HL-60/S4 treated with retinoic acid at 250 ng/mL for 4 days and 3 days (cell line): ENCODE results near the gene NLRC5.
"Not testable (repeated sequence)": the region's sequence is repeated elsewhere in the genome, so short reads cannot be mapped to it uniquely, and the experiment has no call there.

Experiments
- in situ Hi-C: fragments of 300-500 bp; cut with MboI; formaldehyde crosslinking; loops from 2 replicates; pipeline ENCODE4 v1.7.0; 2022; ENCODE audit warnings: low sequenced_read_pairs

Gene NLRC5

GRCh38 chr16:57066625-57067024, 77.3 kb downstream of the NLRC5 start:
- in situ Hi-C loops, result no loop called here

GRCh38 chr16:57067347-57067746, 78.0 kb downstream of the NLRC5 start:
- in situ Hi-C loops, result no loop called here

GRCh38 chr16:57069053-57069452, 79.7 kb downstream of the NLRC5 start:
- in situ Hi-C loops, result no loop called here

- in situ Hi-C loops, result no loop called here
These were observed 80.4 kb downstream of the NLRC5 start for GRCh38 chr16:57069635-57070370.

- in situ Hi-C loops, result no loop called here
These were observed 81.1 kb downstream of the NLRC5 start for GRCh38 chr16:57070424-57070823.

GRCh38 chr16:57071081-57071732, 81.8 kb downstream of the NLRC5 start:
- in situ Hi-C loops, result not testable (repeated sequence)

- in situ Hi-C loops, result no loop called here
These were observed 82.7 kb downstream of the NLRC5 start for GRCh38 chr16:57071831-57072582.

GRCh38 chr16:57072616-57073275, 83.4 kb downstream of the NLRC5 start:
- in situ Hi-C loops, result no loop called here

- in situ Hi-C loops, result no loop called here
These were observed 88.4 kb downstream of the NLRC5 start for GRCh38 chr16:57077714-57078113.

GRCh38 chr16:57081744-57082143, 92.4 kb downstream of the NLRC5 start:
- in situ Hi-C loops, result loop anchor here (10.0 kb wide), 1 partner anchor 83 kb away; no protein-coding TSS in a partner anchor

- in situ Hi-C loops, result loop anchor here (10.0 kb wide), 1 partner anchor 82 kb away; no protein-coding TSS in a partner anchor
These were observed 93.3 kb downstream of the NLRC5 start for GRCh38 chr16:57082664-57083063.

GRCh38 chr16:57083485-57084126, 94.2 kb downstream of the NLRC5 start:
- in situ Hi-C loops, result loop anchor here (10.0 kb wide), 1 partner anchor 81 kb away; no protein-coding TSS in a partner anchor

- in situ Hi-C loops, result loop anchor here (10.0 kb wide), 1 partner anchor 80 kb away; no protein-coding TSS in a partner anchor
These were observed 95.0 kb downstream of the NLRC5 start for GRCh38 chr16:57084257-57084770.

- in situ Hi-C loops, result loop anchor here (10.0 kb wide), 1 partner anchor 80 kb away; no protein-coding TSS in a partner anchor
These were observed 95.6 kb downstream of the NLRC5 start for GRCh38 chr16:57084996-57085395.

GRCh38 chr16:57087003-57087402, 97.6 kb downstream of the NLRC5 start:
- in situ Hi-C loops, result loop anchor here (10.0 kb wide), 1 partner anchor 78 kb away; no protein-coding TSS in a partner anchor

- in situ Hi-C loops, result loop anchor here (10.0 kb wide), 1 partner anchor 75 kb away; no protein-coding TSS in a partner anchor
These were observed 100.0 kb downstream of the NLRC5 start for GRCh38 chr16:57089406-57089805.

GRCh38 chr16:57091200-57091974, 102.0 kb downstream of the NLRC5 start:
- in situ Hi-C loops, result no loop called here

- in situ Hi-C loops, result no loop called here
These were observed 102.8 kb downstream of the NLRC5 start, which contains the start of gene CPNE2 for GRCh38 chr16:57091975-57092785. Gene CPNE2, plus strand, starts transcription at chr16:57092583. Its CDS starts 18,160 bp downstream, at chr16:57110743.
